ENCODE measurements around the gene BIN1.

BIN1 gene

GRCh38 chr2:127090281-127091120, 16.5 kb downstream of the BIN1 start:
- H3K4me3 ChIP-seq (ENCODE audit: low read length) = no peak overlapping the region
- no peaks in the 10 kb centered on the region for H3K36me3 ChIP-seq (ENCODE audit: control insufficient read depth, insufficient read depth, low read length)
- no peaks in the 10 kb centered on the region for H3K27me3 ChIP-seq (ENCODE audit: control insufficient read depth, insufficient read depth, low read length)
- H3K9me3 ChIP-seq (ENCODE audit: control insufficient read depth, insufficient read depth, low read length) = no peaks in the 10 kb centered on the region
- no peak overlapping the region for H3K27ac ChIP-seq (ENCODE audit: low read length)
- peaks cover 10% of the 10 kb centered on the region for H3K4me1 ChIP-seq (ENCODE audit: control insufficient read depth, insufficient read depth, low read length)
- DNase-seq (ENCODE audit: low read depth, low spot score) = no peak
- WGBS (ENCODE audit: insufficient coverage, insufficient read length) = no CpG with 5 or more reads among the region's 18 CpGs

GRCh38 chr2:127089478-127090235, 17.3 kb downstream of the BIN1 start:
- no peak for DNase-seq (ENCODE audit: low read depth, low spot score)
- no peaks in the 10 kb centered on the region for H3K36me3 ChIP-seq (ENCODE audit: control insufficient read depth, insufficient read depth, low read length)
- no peak overlapping the region for H3K4me3 ChIP-seq (ENCODE audit: low read length)
- no CpG with 5 or more reads among the region's 10 CpGs for WGBS (ENCODE audit: insufficient coverage, insufficient read length)
- H3K4me1 ChIP-seq (ENCODE audit: control insufficient read depth, insufficient read depth, low read length) = peaks cover 11% of the 10 kb centered on the region
- no peaks in the 10 kb centered on the region for H3K27me3 ChIP-seq (ENCODE audit: control insufficient read depth, insufficient read depth, low read length)
- H3K9me3 ChIP-seq (ENCODE audit: control insufficient read depth, insufficient read depth, low read length) = no peaks in the 10 kb centered on the region
- no peak overlapping the region for H3K27ac ChIP-seq (ENCODE audit: low read length)

- no peak for DNase-seq (ENCODE audit: low read depth, low spot score)
- Histone ChIP-seq H3K9me3 (ENCODE audit: control insufficient read depth, insufficient read depth, low read length) (no peaks in the 10 kb centered on the region), H3K27me3 (ENCODE audit: control insufficient read depth, insufficient read depth, low read length) (no peaks in the 10 kb centered on the region), H3K27ac (ENCODE audit: low read length) (no peak overlapping the region), H3K36me3 (ENCODE audit: control insufficient read depth, insufficient read depth, low read length) (no peaks in the 10 kb centered on the region), H3K4me3 (ENCODE audit: low read length) (no peak overlapping the region), H3K4me1 (ENCODE audit: control insufficient read depth, insufficient read depth, low read length) (peaks cover 9% of the 10 kb centered on the region)
- no CpG with 5 or more reads among the region's 6 CpGs for WGBS (ENCODE audit: insufficient coverage, insufficient read length)
These were observed 18.2 kb downstream of the BIN1 start for GRCh38 chr2:127088706-127089105.

GRCh38 chr2:127087791-127088495, 19.0 kb downstream of the BIN1 start:
- Histone ChIP-seq H3K36me3 (ENCODE audit: control insufficient read depth, insufficient read depth, low read length) (no peaks in the 10 kb centered on the region), H3K27me3 (ENCODE audit: control insufficient read depth, insufficient read depth, low read length) (no peaks in the 10 kb centered on the region), H3K9me3 (ENCODE audit: control insufficient read depth, insufficient read depth, low read length) (no peaks in the 10 kb centered on the region), H3K27ac (ENCODE audit: low read length) (no peak overlapping the region), H3K4me1 (ENCODE audit: control insufficient read depth, insufficient read depth, low read length) (peaks cover 9% of the 10 kb centered on the region), H3K4me3 (ENCODE audit: low read length) (no peak overlapping the region)
- WGBS (ENCODE audit: insufficient coverage, insufficient read length) = no CpG with 5 or more reads among the region's 13 CpGs
- no peak for DNase-seq (ENCODE audit: low read depth, low spot score)

GRCh38 chr2:127086990-127087790, 19.8 kb downstream of the BIN1 start:
- Histone ChIP-seq H3K4me3 (ENCODE audit: low read length) (no peak overlapping the region), H3K36me3 (ENCODE audit: control insufficient read depth, insufficient read depth, low read length) (no peaks in the 10 kb centered on the region), H3K27me3 (ENCODE audit: control insufficient read depth, insufficient read depth, low read length) (no peaks in the 10 kb centered on the region), H3K27ac (ENCODE audit: low read length) (no peak overlapping the region), H3K4me1 (ENCODE audit: control insufficient read depth, insufficient read depth, low read length) (peaks cover 9% of the 10 kb centered on the region), H3K9me3 (ENCODE audit: control insufficient read depth, insufficient read depth, low read length) (no peaks in the 10 kb centered on the region)
- no peak for DNase-seq (ENCODE audit: low read depth, low spot score)
- no CpG with 5 or more reads among the region's 24 CpGs for WGBS (ENCODE audit: insufficient coverage, insufficient read length)

- DNase-seq (ENCODE audit: low read depth, low spot score) = no peak
- WGBS (ENCODE audit: insufficient coverage, insufficient read length) = no CpG with 5 or more reads among the region's 9 CpGs
- Histone ChIP-seq H3K36me3 (ENCODE audit: control insufficient read depth, insufficient read depth, low read length) (no peaks in the 10 kb centered on the region), H3K9me3 (ENCODE audit: control insufficient read depth, insufficient read depth, low read length) (no peaks in the 10 kb centered on the region), H3K4me1 (ENCODE audit: control insufficient read depth, insufficient read depth, low read length) (peaks cover 7% of the 10 kb centered on the region), H3K27ac (ENCODE audit: low read length) (no peak overlapping the region), H3K27me3 (ENCODE audit: control insufficient read depth, insufficient read depth, low read length) (no peaks in the 10 kb centered on the region), H3K4me3 (ENCODE audit: low read length) (no peak overlapping the region)
These were observed 21.7 kb downstream of the BIN1 start for GRCh38 chr2:127085317-127085681.

GRCh38 chr2:127084611-127085316, 22.2 kb downstream of the BIN1 start:
- H3K36me3 ChIP-seq (ENCODE audit: control insufficient read depth, insufficient read depth, low read length) = no peaks in the 10 kb centered on the region
- DNase-seq (ENCODE audit: low read depth, low spot score) = no peak
- H3K27ac ChIP-seq (ENCODE audit: low read length) = no peak overlapping the region
- H3K27me3 ChIP-seq (ENCODE audit: control insufficient read depth, insufficient read depth, low read length) = no peaks in the 10 kb centered on the region
- H3K4me3 ChIP-seq (ENCODE audit: low read length) = no peak overlapping the region
- peaks cover 7% of the 10 kb centered on the region for H3K4me1 ChIP-seq (ENCODE audit: control insufficient read depth, insufficient read depth, low read length)
- H3K9me3 ChIP-seq (ENCODE audit: control insufficient read depth, insufficient read depth, low read length) = no peaks in the 10 kb centered on the region
- no CpG with 5 or more reads among the region's 12 CpGs for WGBS (ENCODE audit: insufficient coverage, insufficient read length)

- WGBS (ENCODE audit: insufficient coverage, insufficient read length) = no CpG with 5 or more reads among the region's 21 CpGs
- peaks cover 7% of the 10 kb centered on the region for H3K4me1 ChIP-seq (ENCODE audit: control insufficient read depth, insufficient read depth, low read length)
- no peak overlapping the region for H3K27ac ChIP-seq (ENCODE audit: low read length)
- no peaks in the 10 kb centered on the region for H3K9me3 ChIP-seq (ENCODE audit: control insufficient read depth, insufficient read depth, low read length)
- no peaks in the 10 kb centered on the region for H3K36me3 ChIP-seq (ENCODE audit: control insufficient read depth, insufficient read depth, low read length)
- no peak for DNase-seq (ENCODE audit: low read depth, low spot score)
- no peaks in the 10 kb centered on the region for H3K27me3 ChIP-seq (ENCODE audit: control insufficient read depth, insufficient read depth, low read length)
- no peak overlapping the region for H3K4me3 ChIP-seq (ENCODE audit: low read length)
These were observed 23.0 kb downstream of the BIN1 start for GRCh38 chr2:127083819-127084503.

GRCh38 chr2:127082974-127083373, 24.0 kb downstream of the BIN1 start:
- Histone ChIP-seq H3K27ac (ENCODE audit: low read length) (no peak overlapping the region), H3K27me3 (ENCODE audit: control insufficient read depth, insufficient read depth, low read length) (no peaks in the 10 kb centered on the region), H3K4me3 (ENCODE audit: low read length) (no peak overlapping the region), H3K36me3 (ENCODE audit: control insufficient read depth, insufficient read depth, low read length) (no peaks in the 10 kb centered on the region), H3K9me3 (ENCODE audit: control insufficient read depth, insufficient read depth, low read length) (no peaks in the 10 kb centered on the region), H3K4me1 (ENCODE audit: control insufficient read depth, insufficient read depth, low read length) (peaks cover 7% of the 10 kb centered on the region)
- no peak for DNase-seq (ENCODE audit: low read depth, low spot score)
- WGBS (ENCODE audit: insufficient coverage, insufficient read length) = no CpG with 5 or more reads among the region's 8 CpGs

All from iPS DF 6.9 (cell line).